ENCODE results near the gene HEATR1. TPM values are rescaled to one million over a fixed set of nuclear protein-coding genes. Genes with fewer than 3 reads are reported as not detected.

Gene HEATR1, protein sequence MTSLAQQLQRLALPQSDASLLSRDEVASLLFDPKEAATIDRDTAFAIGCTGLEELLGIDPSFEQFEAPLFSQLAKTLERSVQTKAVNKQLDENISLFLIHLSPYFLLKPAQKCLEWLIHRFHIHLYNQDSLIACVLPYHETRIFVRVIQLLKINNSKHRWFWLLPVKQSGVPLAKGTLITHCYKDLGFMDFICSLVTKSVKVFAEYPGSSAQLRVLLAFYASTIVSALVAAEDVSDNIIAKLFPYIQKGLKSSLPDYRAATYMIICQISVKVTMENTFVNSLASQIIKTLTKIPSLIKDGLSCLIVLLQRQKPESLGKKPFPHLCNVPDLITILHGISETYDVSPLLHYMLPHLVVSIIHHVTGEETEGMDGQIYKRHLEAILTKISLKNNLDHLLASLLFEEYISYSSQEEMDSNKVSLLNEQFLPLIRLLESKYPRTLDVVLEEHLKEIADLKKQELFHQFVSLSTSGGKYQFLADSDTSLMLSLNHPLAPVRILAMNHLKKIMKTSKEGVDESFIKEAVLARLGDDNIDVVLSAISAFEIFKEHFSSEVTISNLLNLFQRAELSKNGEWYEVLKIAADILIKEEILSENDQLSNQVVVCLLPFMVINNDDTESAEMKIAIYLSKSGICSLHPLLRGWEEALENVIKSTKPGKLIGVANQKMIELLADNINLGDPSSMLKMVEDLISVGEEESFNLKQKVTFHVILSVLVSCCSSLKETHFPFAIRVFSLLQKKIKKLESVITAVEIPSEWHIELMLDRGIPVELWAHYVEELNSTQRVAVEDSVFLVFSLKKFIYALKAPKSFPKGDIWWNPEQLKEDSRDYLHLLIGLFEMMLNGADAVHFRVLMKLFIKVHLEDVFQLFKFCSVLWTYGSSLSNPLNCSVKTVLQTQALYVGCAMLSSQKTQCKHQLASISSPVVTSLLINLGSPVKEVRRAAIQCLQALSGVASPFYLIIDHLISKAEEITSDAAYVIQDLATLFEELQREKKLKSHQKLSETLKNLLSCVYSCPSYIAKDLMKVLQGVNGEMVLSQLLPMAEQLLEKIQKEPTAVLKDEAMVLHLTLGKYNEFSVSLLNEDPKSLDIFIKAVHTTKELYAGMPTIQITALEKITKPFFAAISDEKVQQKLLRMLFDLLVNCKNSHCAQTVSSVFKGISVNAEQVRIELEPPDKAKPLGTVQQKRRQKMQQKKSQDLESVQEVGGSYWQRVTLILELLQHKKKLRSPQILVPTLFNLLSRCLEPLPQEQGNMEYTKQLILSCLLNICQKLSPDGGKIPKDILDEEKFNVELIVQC (N-terminal part only)
- total RNA-seq = 10 to 100 TPM; 11.9 to 25.7 TPM

DNA sequence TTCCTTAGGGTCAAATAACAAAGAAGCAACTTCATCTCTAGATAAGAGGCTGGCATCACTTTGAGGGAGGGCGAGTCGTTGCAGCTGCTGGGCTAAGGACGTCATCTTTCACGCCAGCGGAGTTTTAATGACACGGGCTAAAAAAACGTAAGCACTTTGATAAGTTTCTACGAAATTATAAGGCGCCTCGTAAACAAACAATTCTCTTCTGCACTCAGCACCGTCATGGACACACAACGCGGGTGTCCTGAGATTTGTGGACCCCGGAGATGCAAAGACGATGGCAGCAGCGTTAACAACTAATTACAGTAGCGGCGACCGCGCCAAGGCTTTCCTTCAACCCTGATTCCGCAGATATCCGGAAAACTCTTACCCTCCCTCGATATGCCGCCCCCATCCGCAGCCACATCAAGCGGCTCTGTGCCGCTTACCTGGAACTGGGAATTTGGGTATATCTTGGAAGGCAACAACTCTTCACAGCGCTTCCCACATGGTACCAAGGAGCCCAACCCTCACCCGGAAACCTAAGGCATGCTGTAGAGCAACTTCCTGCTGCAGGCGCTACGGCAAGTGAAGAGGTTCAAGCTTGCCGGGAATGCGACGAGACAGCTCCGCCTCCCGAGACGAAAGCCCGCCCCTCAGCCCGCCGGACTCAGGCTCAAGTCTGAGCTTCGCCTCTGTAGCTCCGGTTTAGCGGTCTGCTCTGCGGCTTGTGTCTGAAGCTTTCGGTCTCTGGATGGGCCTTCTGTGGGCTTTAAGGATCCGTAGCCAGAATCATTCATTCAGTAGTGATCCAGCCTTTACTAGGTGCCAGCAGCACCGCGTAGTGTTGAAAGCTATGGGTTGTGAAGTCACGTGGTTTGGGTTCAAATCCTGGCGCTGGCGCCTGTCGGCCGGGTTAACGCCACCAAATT is at the start of gene HEATR1:
Gene HEATR1, minus strand, starts transcription at position 526 of the 914 bp plus-strand sequence. Its CDS starts 421 bp downstream, at position 105.
- peak; percentile 99 for ATAC-seq
- Histone ChIP-seq H3K27ac (peak within 1 kb of the TSS; percentile 25 to 87 (median 78)), H3K4me1 (peaks cover 31% of the 10 kb centered on the region), H3K9me3 (no peaks in the 10 kb centered on the region), H3K36me3 (replicated peaks in 1 of 2; ENCODE audit: insufficient read depth in 1 of 2, low read depth in 2 of 2) (peaks cover 0 to 4% of the 10 kb centered on the region in 2 donors), H3K4me3 (peak within 1 kb of the TSS; percentile 71 to 82), H3K27me3 (no peaks in the 10 kb centered on the region)
- intact Hi-C loops (cut with DNase I) = no loop called here
- peak; percentile 94 to 96 (median 95) for DNase-seq
- whole genome bisulfite sequencing, 2 donors = 0 to 1% methylated on average over 28 to 54 of the region's 54 CpGs
- peak in 2 of 3 donors; percentile 70 to 75 for TF ChIP-seq POLR2A (IDR thresholded peaks at IDR 0.05)
- TF ChIP-seq, protein P1, sequence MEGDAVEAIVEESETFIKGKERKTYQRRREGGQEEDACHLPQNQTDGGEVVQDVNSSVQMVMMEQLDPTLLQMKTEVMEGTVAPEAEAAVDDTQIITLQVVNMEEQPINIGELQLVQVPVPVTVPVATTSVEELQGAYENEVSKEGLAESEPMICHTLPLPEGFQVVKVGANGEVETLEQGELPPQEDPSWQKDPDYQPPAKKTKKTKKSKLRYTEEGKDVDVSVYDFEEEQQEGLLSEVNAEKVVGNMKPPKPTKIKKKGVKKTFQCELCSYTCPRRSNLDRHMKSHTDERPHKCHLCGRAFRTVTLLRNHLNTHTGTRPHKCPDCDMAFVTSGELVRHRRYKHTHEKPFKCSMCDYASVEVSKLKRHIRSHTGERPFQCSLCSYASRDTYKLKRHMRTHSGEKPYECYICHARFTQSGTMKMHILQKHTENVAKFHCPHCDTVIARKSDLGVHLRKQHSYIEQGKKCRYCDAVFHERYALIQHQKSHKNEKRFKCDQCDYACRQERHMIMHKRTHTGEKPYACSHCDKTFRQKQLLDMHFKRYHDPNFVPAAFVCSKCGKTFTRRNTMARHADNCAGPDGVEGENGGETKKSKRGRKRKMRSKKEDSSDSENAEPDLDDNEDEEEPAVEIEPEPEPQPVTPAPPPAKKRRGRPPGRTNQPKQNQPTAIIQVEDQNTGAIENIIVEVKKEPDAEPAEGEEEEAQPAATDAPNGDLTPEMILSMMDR (IDR thresholded peaks at IDR 0.05) = peak in 1 of 7 experiments; percentile 8

DNA sequence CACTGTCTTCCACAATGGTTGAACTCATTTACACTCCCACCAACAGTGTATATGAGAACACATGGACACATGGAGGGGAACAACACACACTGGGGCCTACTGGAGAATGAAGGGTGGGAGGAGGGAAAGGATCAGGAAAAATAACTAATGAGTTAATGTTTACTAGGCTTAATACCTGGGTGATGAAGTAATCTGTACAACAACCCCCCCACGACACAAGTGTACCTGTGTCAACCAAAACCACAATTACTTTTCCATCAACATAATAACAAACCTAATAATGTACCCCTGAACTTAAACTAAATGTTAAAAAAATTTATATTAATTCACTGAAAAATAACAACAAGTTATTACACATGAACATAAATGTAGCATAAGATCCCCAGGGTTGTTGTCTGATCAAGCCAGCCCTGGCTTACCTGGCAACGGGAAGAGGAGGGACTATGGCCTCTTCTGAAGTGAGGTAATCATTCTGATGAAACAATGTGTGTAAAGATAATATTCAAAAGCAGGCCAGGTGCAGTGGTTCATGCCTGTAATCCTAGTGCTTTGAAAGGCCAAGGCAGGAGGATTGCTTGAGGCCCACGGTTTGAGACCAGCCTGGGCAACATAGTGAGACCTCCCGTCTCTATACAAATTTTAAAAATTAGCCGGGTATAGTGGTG is 40.8 kb upstream of the HEATR1 start:
- TF ChIP-seq POLR2A (IDR thresholded peaks at IDR 0.05) = no peak
- TF ChIP-seq, protein P1 (IDR thresholded peaks at IDR 0.05) = no peak
- DNase-seq = no peak
- H3K36me3 ChIP-seq (replicated peaks in 1 of 2; ENCODE audit: insufficient read depth in 1 of 2, low read depth in 2 of 2) = no peaks in the 10 kb centered on the region
- no peaks in the 10 kb centered on the region for H3K27me3 ChIP-seq
- WGBS, 2 donors = 69% methylated on average over 5 of the region's 5 CpGs
- no peaks in the 10 kb centered on the region for H3K4me1 ChIP-seq
- H3K4me3 ChIP-seq = no peak overlapping the region
- H3K27ac ChIP-seq = no peak overlapping the region
- no peaks in the 10 kb centered on the region for H3K9me3 ChIP-seq
- intact Hi-C loops (cut with DNase I) = no loop called here
- ATAC-seq = peak; percentile 50

DNA sequence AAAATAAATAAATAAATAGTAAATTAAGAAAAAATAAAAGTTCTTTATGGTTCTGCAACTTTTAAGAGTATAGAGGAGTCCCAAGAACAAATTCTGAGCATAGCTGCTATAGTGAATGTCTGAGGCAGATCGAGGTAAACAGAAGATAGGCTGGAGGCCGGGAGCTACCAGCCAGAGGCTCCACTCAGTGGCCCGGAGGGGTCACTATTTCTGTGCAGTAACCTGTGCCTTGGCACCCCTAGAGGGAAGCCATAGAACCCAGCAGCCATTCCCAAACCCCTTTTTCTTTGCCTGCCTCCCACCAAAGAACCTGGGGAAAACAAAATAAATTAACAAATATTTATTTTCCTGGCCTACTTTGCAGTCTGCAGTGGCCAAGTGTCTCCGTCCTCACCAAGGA is 38.4 kb upstream of the HEATR1 start:
- Histone ChIP-seq H3K27me3 (no peaks in the 10 kb centered on the region), H3K27ac (no peak overlapping the region), H3K36me3 (replicated peaks in 1 of 2; ENCODE audit: insufficient read depth in 1 of 2, low read depth in 2 of 2) (no peaks in the 10 kb centered on the region), H3K4me1 (no peaks in the 10 kb centered on the region), H3K4me3 (no peak overlapping the region), H3K9me3 (no peaks in the 10 kb centered on the region)
- TF ChIP-seq, protein P1 (IDR thresholded peaks at IDR 0.05) = no peak
- no peak for TF ChIP-seq POLR2A (IDR thresholded peaks at IDR 0.05)
- DNase-seq (no peak), ATAC-seq (no peak)
- intact Hi-C loops (cut with DNase I) = no loop called here
- 84 to 86% methylated on average over 4 of the region's 4 CpGs for WGBS, 2 donors
